BLaER1 (cell line): ENCODE measurements around the gene EPHA8.

ENCODE experiments used
- H3K27ac ChIP-seq: shearing (Covaris generic); formaldehyde crosslinking; 2 replicates; pipeline ENCODE4 v1.8.1; 2022
- H3K27me3 ChIP-seq: shearing (Covaris generic); formaldehyde crosslinking; 2 replicates; pipeline ENCODE4 v1.8.1; 2022
- H3K36me3 ChIP-seq: shearing (Covaris generic); formaldehyde crosslinking; 2 replicates; pipeline ENCODE4 v1.8.1; 2022
- H3K4me1 ChIP-seq: shearing (Covaris generic); formaldehyde crosslinking; 2 replicates; pipeline ENCODE4 v1.8.1; 2022
- H3K4me2 ChIP-seq: shearing (Covaris generic); formaldehyde crosslinking; 2 replicates; pipeline ENCODE4 v1.8.1; 2022
- H3K4me3 ChIP-seq: shearing (Covaris generic); formaldehyde crosslinking; 2 replicates; pipeline ENCODE4 v1.8.1; 2022
- H3K9ac ChIP-seq: shearing (Covaris generic); formaldehyde crosslinking; 2 replicates; pipeline ENCODE4 v1.8.1; 2022
- H3K9me3 ChIP-seq: shearing (Covaris generic); formaldehyde crosslinking; 2 replicates; pipeline ENCODE4 v1.8.1; 2022
- H4K20me1 ChIP-seq: shearing (Covaris generic); formaldehyde crosslinking; 2 replicates; pipeline ENCODE4 v1.8.1; 2022
- Cebpa-rat ChIP-seq: shearing (Covaris generic); IDR thresholded peaks from 2 replicates; pipeline ENCODE4 v1.8.1; 2022

Gene EPHA8

GRCh38 chr1:22597996-22598395 lies 34.7 kb downstream of the EPHA8 start:
- H3K4me1 ChIP-seq, result no peaks in the 10 kb centered on the region
- H3K9me3 ChIP-seq, result no peaks in the 10 kb centered on the region
- no peak overlapping the region for H3K27ac ChIP-seq
- H3K9ac ChIP-seq, result no peak overlapping the region
- no peak for TF ChIP-seq Cebpa-rat
- H3K36me3 ChIP-seq, result no peaks in the 10 kb centered on the region
- H4K20me1 ChIP-seq, result no peaks in the 10 kb centered on the region
- H3K27me3 ChIP-seq, result no peaks in the 10 kb centered on the region
- no peak overlapping the region for H3K4me2 ChIP-seq
- no peak overlapping the region for H3K4me3 ChIP-seq

DNA sequence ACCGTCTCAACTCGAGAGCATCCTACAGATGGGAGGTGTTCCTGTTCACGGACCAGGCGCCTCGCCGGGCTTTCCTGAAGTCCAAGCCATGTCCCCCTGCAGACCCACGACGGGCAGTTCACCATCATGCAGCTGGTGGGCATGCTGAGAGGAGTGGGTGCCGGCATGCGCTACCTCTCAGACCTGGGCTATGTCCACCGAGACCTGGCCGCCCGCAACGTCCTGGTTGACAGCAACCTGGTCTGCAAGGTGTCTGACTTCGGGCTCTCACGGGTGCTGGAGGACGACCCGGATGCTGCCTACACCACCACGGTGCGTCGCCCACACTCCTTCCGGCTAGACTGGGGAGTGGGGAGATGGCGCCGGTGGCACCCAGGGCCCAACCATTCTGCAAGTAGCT lies 35.4 kb downstream of the EPHA8 start:
- no peak overlapping the region for H3K4me2 ChIP-seq
- H3K36me3 ChIP-seq, result no peaks in the 10 kb centered on the region
- no peak overlapping the region for H3K4me3 ChIP-seq
- TF ChIP-seq Cebpa-rat, result no peak
- H4K20me1 ChIP-seq, result no peaks in the 10 kb centered on the region
- no peak overlapping the region for H3K27ac ChIP-seq
- H3K9ac ChIP-seq, result no peak overlapping the region
- H3K27me3 ChIP-seq, result no peaks in the 10 kb centered on the region
- no peaks in the 10 kb centered on the region for H3K4me1 ChIP-seq
- no peaks in the 10 kb centered on the region for H3K9me3 ChIP-seq

GRCh38 chr1:22600071-22600816 lies 37.0 kb downstream of the EPHA8 start:
- H3K36me3 ChIP-seq, result no peaks in the 10 kb centered on the region
- no peak overlapping the region for H3K27ac ChIP-seq
- no peaks in the 10 kb centered on the region for H3K27me3 ChIP-seq
- no peak overlapping the region for H3K4me3 ChIP-seq
- no peak overlapping the region for H3K4me2 ChIP-seq
- H4K20me1 ChIP-seq, result no peaks in the 10 kb centered on the region
- TF ChIP-seq Cebpa-rat, result no peak
- no peaks in the 10 kb centered on the region for H3K4me1 ChIP-seq
- no peaks in the 10 kb centered on the region for H3K9me3 ChIP-seq
- no peak overlapping the region for H3K9ac ChIP-seq

- H3K36me3 ChIP-seq, result no peaks in the 10 kb centered on the region
- H3K4me3 ChIP-seq, result no peak overlapping the region
- H3K27ac ChIP-seq, result no peak overlapping the region
- H3K27me3 ChIP-seq, result no peaks in the 10 kb centered on the region
- peaks cover 6% of the 10 kb centered on the region; the same call in 1 of the 2 replicates for H4K20me1 ChIP-seq
- H3K4me1 ChIP-seq, result peaks cover 3% of the 10 kb centered on the region; the same call in 1 of the 2 replicates
- TF ChIP-seq Cebpa-rat, result no peak
- no peak overlapping the region for H3K9ac ChIP-seq
- no peak overlapping the region for H3K4me2 ChIP-seq
- no peaks in the 10 kb centered on the region for H3K9me3 ChIP-seq
Observed at GRCh38 chr1:22600817-22601605, 37.7 kb downstream of the EPHA8 start.

- Histone ChIP-seq H3K4me1 (peaks cover 7% of the 10 kb centered on the region; the same call in 1 of the 2 replicates), H3K9ac (no peak overlapping the region), H3K4me2 (no peak overlapping the region), H3K36me3 (no peaks in the 10 kb centered on the region), H3K27ac (no peak overlapping the region), H4K20me1 (peaks cover 10% of the 10 kb centered on the region; the same call in 1 of the 2 replicates), H3K9me3 (no peaks in the 10 kb centered on the region), H3K27me3 (no peaks in the 10 kb centered on the region), H3K4me3 (no peak overlapping the region)
- TF ChIP-seq Cebpa-rat, result no peak
Observed at GRCh38 chr1:22601610-22602009, 38.3 kb downstream of the EPHA8 start.

DNA sequence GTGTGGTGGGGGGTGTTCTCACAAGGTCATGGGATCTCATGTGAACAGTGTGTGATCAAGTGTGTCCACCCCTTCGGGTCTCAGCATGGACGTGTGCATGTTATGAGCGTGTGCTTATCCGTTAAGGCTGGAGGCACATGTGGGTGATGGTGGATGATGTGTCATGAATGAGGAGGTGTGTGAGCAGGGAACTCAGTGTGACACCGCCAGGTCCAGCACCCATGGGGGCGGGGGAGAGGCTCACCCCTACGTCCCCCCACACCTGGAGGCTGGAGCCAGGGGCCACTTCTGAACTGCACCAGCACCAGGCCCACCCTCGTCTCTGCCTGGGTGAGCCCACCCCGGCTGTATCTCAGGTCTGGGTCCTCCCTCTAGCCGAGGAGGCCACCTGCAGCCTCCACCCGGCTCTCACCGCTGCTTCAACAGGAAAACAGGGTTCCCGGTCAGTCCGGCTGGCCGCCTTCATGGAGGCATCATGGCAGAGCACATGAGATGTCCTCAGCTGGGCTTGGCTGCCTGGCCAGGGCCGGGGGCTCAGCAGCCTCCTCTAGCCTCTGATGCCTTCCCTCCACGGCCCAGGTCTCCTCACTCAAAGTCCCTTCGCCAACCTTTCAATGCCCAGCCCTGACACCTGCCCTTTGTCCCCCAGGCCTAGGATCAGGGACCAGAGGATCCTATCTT lies 38.9 kb downstream of the EPHA8 start:
- Histone ChIP-seq H3K36me3 (no peaks in the 10 kb centered on the region), H3K4me1 (peaks cover 7% of the 10 kb centered on the region; the same call in 1 of the 2 replicates), H3K4me2 (no peak overlapping the region), H3K9me3 (no peaks in the 10 kb centered on the region), H4K20me1 (peaks cover 10% of the 10 kb centered on the region; the same call in 1 of the 2 replicates), H3K27me3 (no peaks in the 10 kb centered on the region), H3K9ac (no peak overlapping the region), H3K27ac (no peak overlapping the region), H3K4me3 (no peak overlapping the region)
- no peak for TF ChIP-seq Cebpa-rat

DNA sequence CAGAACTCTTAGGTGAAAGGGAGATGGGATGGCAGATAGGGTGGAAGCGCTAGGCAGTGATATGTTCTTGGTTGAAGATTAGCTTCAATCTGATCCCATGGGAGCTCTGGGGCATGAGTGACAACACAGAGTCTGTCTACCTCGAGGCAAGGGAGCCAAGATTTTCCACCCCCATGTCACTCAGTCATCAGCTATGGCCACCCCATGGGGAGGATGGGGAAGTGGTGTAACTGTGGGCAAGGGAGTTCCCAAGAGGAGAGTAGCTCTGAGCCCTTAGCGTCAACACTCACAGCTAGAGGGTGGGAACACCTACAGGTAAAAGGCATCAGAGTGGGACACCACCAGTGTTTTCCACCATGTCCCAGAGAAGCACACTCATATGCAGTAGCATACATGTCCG lies 42.9 kb downstream of the EPHA8 start:
- H3K36me3 ChIP-seq, result no peaks in the 10 kb centered on the region
- no peak overlapping the region for H3K4me3 ChIP-seq
- no peaks in the 10 kb centered on the region for H3K9me3 ChIP-seq
- H3K27ac ChIP-seq, result no peak overlapping the region
- peak overlapping the region; percentile 14; the same call in 1 of the 2 replicates for H3K4me2 ChIP-seq
- H4K20me1 ChIP-seq, result peaks cover 33% of the 10 kb centered on the region; the same call in 1 of the 2 replicates
- H3K9ac ChIP-seq, result no peak overlapping the region
- TF ChIP-seq Cebpa-rat, result no peak
- peaks cover 7% of the 10 kb centered on the region; the same call in 1 of the 2 replicates for H3K4me1 ChIP-seq
- H3K27me3 ChIP-seq, result peaks cover 36% of the 10 kb centered on the region

GRCh38 chr1:22607154-22607553 lies 43.9 kb downstream of the EPHA8 start:
- Histone ChIP-seq H3K4me1 (peaks cover 7% of the 10 kb centered on the region; the same call in 1 of the 2 replicates), H3K27me3 (peaks cover 37% of the 10 kb centered on the region), H3K27ac (no peak overlapping the region), H4K20me1 (peaks cover 43% of the 10 kb centered on the region; the same call in 1 of the 2 replicates), H3K4me2 (no peak overlapping the region), H3K9me3 (no peaks in the 10 kb centered on the region), H3K4me3 (no peak overlapping the region), H3K9ac (no peak overlapping the region), H3K36me3 (no peaks in the 10 kb centered on the region)
- TF ChIP-seq Cebpa-rat, result no peak

DNA sequence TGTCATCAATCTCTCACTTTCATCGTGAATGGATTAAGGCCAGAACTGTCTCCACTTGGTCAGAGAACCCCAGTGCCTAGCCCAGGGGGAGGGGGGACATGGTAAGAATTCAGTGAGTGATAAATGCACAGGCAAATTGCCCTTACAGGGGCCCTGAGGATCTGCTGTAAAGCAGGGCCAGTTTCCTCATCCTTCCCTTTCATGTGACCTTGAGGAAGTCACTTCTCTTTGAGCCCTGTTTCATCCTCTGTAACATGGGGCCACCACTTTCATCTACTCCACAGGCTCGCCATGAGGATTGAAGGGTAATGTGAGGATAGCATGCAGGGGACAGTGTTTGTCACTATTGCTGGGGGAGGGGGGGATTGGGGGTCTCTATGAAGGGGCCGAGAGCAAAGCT lies 45.1 kb downstream of the EPHA8 start:
- Histone ChIP-seq H3K36me3 (no peaks in the 10 kb centered on the region), H3K4me3 (no peak overlapping the region), H3K9ac (no peak overlapping the region), H3K27me3 (peaks cover 42% of the 10 kb centered on the region), H3K4me1 (peaks cover 7% of the 10 kb centered on the region; the same call in 1 of the 2 replicates), H3K4me2 (no peak overlapping the region), H3K9me3 (no peaks in the 10 kb centered on the region), H3K27ac (no peak overlapping the region), H4K20me1 (peaks cover 55% of the 10 kb centered on the region; the same call in 1 of the 2 replicates)
- TF ChIP-seq Cebpa-rat, result no peak

GRCh38 chr1:22609291-22609690 lies 46.0 kb downstream of the EPHA8 start:
- H4K20me1 ChIP-seq, result peaks cover 65% of the 10 kb centered on the region; the same call in 1 of the 2 replicates
- peaks cover 7% of the 10 kb centered on the region; the same call in 1 of the 2 replicates for H3K4me1 ChIP-seq
- no peak overlapping the region for H3K4me3 ChIP-seq
- H3K27me3 ChIP-seq, result peaks cover 47% of the 10 kb centered on the region
- H3K36me3 ChIP-seq, result no peaks in the 10 kb centered on the region
- H3K9ac ChIP-seq, result no peak overlapping the region
- no peak overlapping the region for H3K4me2 ChIP-seq
- no peak overlapping the region for H3K27ac ChIP-seq
- TF ChIP-seq Cebpa-rat, result no peak
- H3K9me3 ChIP-seq, result no peaks in the 10 kb centered on the region
